HepG2 (cell line): ENCODE measurements around the gene RBCK1. TPM values are rescaled to one million over a fixed set of nuclear protein-coding genes. Genes with fewer than 3 reads are reported as not detected.

ENCODE experiments used
- GATAD1 ChIP-seq: IDR thresholded peaks from 2 replicates; pipeline ENCODE4 v1.6.1; 2016; ENCODE audit warnings: missing genetic modification reagents, missing compliant biosample characterization
- IKZF4 ChIP-seq: sonication (generic); formaldehyde crosslinking; IDR thresholded peaks from 2 replicates; pipeline ENCODE4 v1.5.1; 2020; ENCODE audit warnings: borderline replicate concordance, mild to moderate bottlenecking, low read depth, missing genetic modification reagents; ENCODE audit errors: not compliant biosample characterization
- IRX3 ChIP-seq: sonication (generic); formaldehyde crosslinking; IDR thresholded peaks from 2 replicates; pipeline ENCODE4 v1.8.1; 2023; ENCODE audit warnings: mild to moderate bottlenecking, low read depth, missing genetic modification reagents, borderline replicate concordance
- KLF16 ChIP-seq, 2 experiments: sonication (generic) in 1 of 2; formaldehyde crosslinking in 1 of 2; IDR thresholded peaks; 2 replicates each; pipeline versions ENCODE4 v1.6.1 to v1.8.0; 2016 to 2023; ENCODE audit warnings: missing genetic modification reagents in 2 of 2, missing compliant biosample characterization in 1 of 2
- KMT2A ChIP-seq: sonication (generic); formaldehyde crosslinking; IDR thresholded peaks from 2 replicates; pipeline ENCODE4 v1.4.0; 2020; ENCODE audit warnings: missing genetic modification reagents
- LRRFIP1 ChIP-seq: sonication (generic); formaldehyde crosslinking; conservative IDR thresholded peaks from 2 replicates; pipeline ENCODE4 v1.4.0; 2020; ENCODE audit warnings: missing genetic modification reagents
- MATR3 ChIP-seq: sonication (generic); formaldehyde crosslinking; IDR thresholded peaks from 2 replicates; pipeline ENCODE4 v1.4.0; 2020; ENCODE audit warnings: missing genetic modification reagents
- NR2F1 ChIP-seq, 2 experiments: fragments of 450-650 bp in 1 of 2; formaldehyde crosslinking in 1 of 2; IDR thresholded peaks; 2 replicates each; pipeline versions ENCODE4 v1.5.0 to v1.6.1; 2016 to 2020; ENCODE audit warnings: mild to moderate bottlenecking in 1 of 2, missing compliant biosample characterization in 1 of 2, missing genetic modification reagents in 1 of 2, moderate library complexity in 1 of 2
- PHF8 ChIP-seq: sonication (generic); formaldehyde crosslinking; IDR thresholded peaks from 2 replicates; pipeline ENCODE4 v1.5.0; 2020; ENCODE audit warnings: missing genetic modification reagents
- SAFB2 ChIP-seq: sonication (generic); formaldehyde crosslinking; IDR thresholded peaks from 2 replicates; pipeline ENCODE4 v1.5.1; 2020; ENCODE audit warnings: missing genetic modification reagents, low read depth, mild to moderate bottlenecking, borderline replicate concordance
- SKI ChIP-seq: fragments of 450-650 bp; IDR thresholded peaks from one replicate; pipeline ENCODE4 v1.6.1; 2018; ENCODE audit warnings: mild to moderate bottlenecking; ENCODE audit not compliant: partially characterized antibody
- TERF1 ChIP-seq: sonication (generic); formaldehyde crosslinking; IDR thresholded peaks from 2 replicates; pipeline ENCODE4 v1.8.0; 2022; ENCODE audit warnings: mild to moderate bottlenecking, missing genetic modification reagents, moderate library complexity
- THAP7 ChIP-seq: sonication (generic); formaldehyde crosslinking; IDR thresholded peaks from 2 replicates; pipeline ENCODE4 v1.8.1; 2023; ENCODE audit warnings: mild to moderate bottlenecking, missing genetic modification reagents
- U2AF2 ChIP-seq: fragments of 200-400 bp; formaldehyde crosslinking; IDR thresholded peaks from 2 replicates; pipeline ENCODE4 v1.6.1; 2017; ENCODE audit warnings: low read depth, mild to moderate bottlenecking, low read length
- ZMYM2 ChIP-seq: sonication (generic); formaldehyde crosslinking; IDR thresholded peaks from 2 replicates; pipeline ENCODE4 v1.8.0; 2022; ENCODE audit warnings: mild to moderate bottlenecking, missing genetic modification reagents
- ZNF253 ChIP-seq: sonication (generic); formaldehyde crosslinking; IDR thresholded peaks from 2 replicates; pipeline ENCODE4 v1.8.0; 2022; ENCODE audit warnings: mild to moderate bottlenecking, missing genetic modification reagents, borderline replicate concordance
- ZNF263 ChIP-seq: sonication (generic); formaldehyde crosslinking; IDR thresholded peaks from 2 replicates; pipeline ENCODE4 v1.4.0; 2020; ENCODE audit warnings: missing genetic modification reagents
- ZNF329 ChIP-seq: sonication (generic); formaldehyde crosslinking; IDR thresholded peaks from 2 replicates; pipeline ENCODE4 v1.9.0; 2021; ENCODE audit warnings: low read depth, mild to moderate bottlenecking, missing genetic modification reagents
- polyA plus RNA-seq, 8 experiments: library from polyadenylated mRNA; depleted of rRNA in 3 of 8; stranded (reverse) in 7 of 8; unstranded in 1 of 8; fragments of >200 nt; fragmentation: Illumina TruSeq in 4 of 8; extraction: Trizol in 4 of 8; gene quantifications; 2 replicates each; pipeline versions ENCODE4 v1.2.1 to v1.2.3, GENCODE V29; 2011 to 2016; ENCODE audit warnings: low read depth in 4 of 8, missing spikeins in 1 of 8, mixed read lengths in 1 of 8; ENCODE audit not compliant: insufficient read depth in 1 of 8
- total RNA-seq, 5 experiments: library from RNA; depleted of rRNA; stranded (reverse); fragments of >200 nt; fragmentation: Illumina TruSeq; extraction: Trizol; gene quantifications; 2 replicates each; pipeline ENCODE4 v1.2.3, GENCODE V29; 2016; ENCODE audit warnings: low read depth in 1 of 5
- TF ChIP-seq, protein P1 (sequence below): IDR thresholded peaks from 2 replicates; pipeline ENCODE4 v1.6.1; 2016
- TF ChIP-seq, protein P2 (sequence below): sonication (generic); formaldehyde crosslinking; IDR thresholded peaks from 2 replicates; pipeline ENCODE4 v1.4.0; 2020; ENCODE audit warnings: missing genetic modification reagents

RBCK1 gene
- total and polyA plus RNA-seq, 2 of the 13 experiments (the other 11 are each of a cell fraction or from before 2014, with no cell fraction given), result 149 to 215 TPM

- TF ChIP-seq PHF8 (CRISPR knock-in tag) (no peak; the same call in 1 of the 2 replicates), KLF16 (CRISPR knock-in tag; IDR thresholded peaks at IDR 0.05) (peak in 1 of 2 experiments; percentile 80; a peak in 1 of 4 replicates), ZMYM2 (CRISPR knock-in tag) (0 out of 2 replicates have a peak, but pooled peaks have one; percentile 74), LRRFIP1 (peak; percentile 15; the same call in 1 of the 2 replicates), THAP7 (CRISPR knock-in tag) (0 out of 2 replicates have a peak, but pooled peaks have one; percentile 79), ZNF329 (CRISPR knock-in tag) (0 out of 2 replicates have a peak, but pooled peaks have one; percentile 24), IRX3 (CRISPR knock-in tag) (peak; percentile 59), ZNF263 (CRISPR knock-in tag) (peak; percentile 52; the same call in 1 of the 2 replicates), GATAD1 (0 out of 2 replicates have a peak, but pooled peaks have one; percentile 7), KMT2A (CRISPR knock-in tag) (peak; percentile 28; the same call in 1 of the 2 replicates), IKZF4 (CRISPR knock-in tag) (peak; percentile 77), MATR3 (CRISPR knock-in tag) (0 out of 2 replicates have a peak, but pooled peaks have one; percentile 44), SAFB2 (CRISPR knock-in tag) (0 out of 2 replicates have a peak, but pooled peaks have one; percentile 12), ZNF253 (CRISPR knock-in tag) (peak; percentile 74; the same call in 1 of the 2 replicates), TERF1 (CRISPR knock-in tag) (peak; percentile 79; the same call in 1 of the 2 replicates), SKI (peak; percentile 98), NR2F1 (CRISPR knock-in tag; IDR thresholded peaks at IDR 0.05) (peak in 1 of 2 experiments; percentile 69; a peak in 2 of 4 replicates), U2AF2 (0 out of 2 replicates have a peak, but pooled peaks have one; percentile 9)
- TF ChIP-seq, protein P1, sequence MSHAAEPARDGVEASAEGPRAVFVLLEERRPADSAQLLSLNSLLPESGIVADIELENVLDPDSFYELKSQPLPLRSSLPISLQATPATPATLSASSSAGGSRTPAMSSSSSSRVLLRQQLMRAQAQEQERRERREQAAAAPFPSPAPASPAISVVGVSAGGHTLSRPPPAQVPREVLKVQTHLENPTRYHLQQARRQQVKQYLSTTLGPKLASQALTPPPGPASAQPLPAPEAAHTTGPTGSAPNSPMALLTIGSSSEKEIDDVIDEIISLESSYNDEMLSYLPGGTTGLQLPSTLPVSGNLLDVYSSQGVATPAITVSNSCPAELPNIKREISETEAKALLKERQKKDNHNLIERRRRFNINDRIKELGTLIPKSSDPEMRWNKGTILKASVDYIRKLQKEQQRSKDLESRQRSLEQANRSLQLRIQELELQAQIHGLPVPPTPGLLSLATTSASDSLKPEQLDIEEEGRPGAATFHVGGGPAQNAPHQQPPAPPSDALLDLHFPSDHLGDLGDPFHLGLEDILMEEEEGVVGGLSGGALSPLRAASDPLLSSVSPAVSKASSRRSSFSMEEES (CRISPR knock-in tag), result no peak
- TF ChIP-seq, protein P2, sequence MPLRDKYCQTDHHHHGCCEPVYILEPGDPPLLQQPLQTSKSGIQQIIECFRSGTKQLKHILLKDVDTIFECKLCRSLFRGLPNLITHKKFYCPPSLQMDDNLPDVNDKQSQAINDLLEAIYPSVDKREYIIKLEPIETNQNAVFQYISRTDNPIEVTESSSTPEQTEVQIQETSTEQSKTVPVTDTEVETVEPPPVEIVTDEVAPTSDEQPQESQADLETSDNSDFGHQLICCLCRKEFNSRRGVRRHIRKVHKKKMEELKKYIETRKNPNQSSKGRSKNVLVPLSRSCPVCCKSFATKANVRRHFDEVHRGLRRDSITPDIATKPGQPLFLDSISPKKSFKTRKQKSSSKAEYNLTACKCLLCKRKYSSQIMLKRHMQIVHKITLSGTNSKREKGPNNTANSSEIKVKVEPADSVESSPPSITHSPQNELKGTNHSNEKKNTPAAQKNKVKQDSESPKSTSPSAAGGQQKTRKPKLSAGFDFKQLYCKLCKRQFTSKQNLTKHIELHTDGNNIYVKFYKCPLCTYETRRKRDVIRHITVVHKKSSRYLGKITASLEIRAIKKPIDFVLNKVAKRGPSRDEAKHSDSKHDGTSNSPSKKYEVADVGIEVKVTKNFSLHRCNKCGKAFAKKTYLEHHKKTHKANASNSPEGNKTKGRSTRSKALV (CRISPR knock-in tag), result no peak
Measured at GRCh38 chr20:370977-371754, 36.9 kb upstream of the RBCK1 start (continued).
